Stimulated activated CD4-positive, alpha-beta T cell treated with anti-CD3 and anti-CD28 coated beads, TNF-alpha, amount 100 ng/mL, for 48 hours (primary cell): ENCODE measurements around the gene LKAAEAR1.
"Not testable (repeated sequence)": the region's sequence is repeated elsewhere in the genome, so short reads cannot be mapped to it uniquely, and the experiment has no call there.

ENCODE experiments used
- DNase-seq, 3 donors: peaks; one replicate each; pipeline ENCODE4 v3.0.0-alpha.2; 2020; ENCODE audit warnings: low read depth in 3 of 3

LKAAEAR1 gene, protein sequence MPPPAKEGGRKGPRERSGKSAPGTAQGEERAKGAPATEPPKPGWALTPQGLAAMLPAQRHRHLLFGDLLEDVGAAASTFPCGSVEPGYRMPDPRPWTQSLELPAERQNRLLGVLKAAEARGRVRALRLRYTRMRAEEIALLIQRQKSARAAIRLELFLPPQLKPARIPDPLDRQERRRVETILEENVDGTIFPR

DNA sequence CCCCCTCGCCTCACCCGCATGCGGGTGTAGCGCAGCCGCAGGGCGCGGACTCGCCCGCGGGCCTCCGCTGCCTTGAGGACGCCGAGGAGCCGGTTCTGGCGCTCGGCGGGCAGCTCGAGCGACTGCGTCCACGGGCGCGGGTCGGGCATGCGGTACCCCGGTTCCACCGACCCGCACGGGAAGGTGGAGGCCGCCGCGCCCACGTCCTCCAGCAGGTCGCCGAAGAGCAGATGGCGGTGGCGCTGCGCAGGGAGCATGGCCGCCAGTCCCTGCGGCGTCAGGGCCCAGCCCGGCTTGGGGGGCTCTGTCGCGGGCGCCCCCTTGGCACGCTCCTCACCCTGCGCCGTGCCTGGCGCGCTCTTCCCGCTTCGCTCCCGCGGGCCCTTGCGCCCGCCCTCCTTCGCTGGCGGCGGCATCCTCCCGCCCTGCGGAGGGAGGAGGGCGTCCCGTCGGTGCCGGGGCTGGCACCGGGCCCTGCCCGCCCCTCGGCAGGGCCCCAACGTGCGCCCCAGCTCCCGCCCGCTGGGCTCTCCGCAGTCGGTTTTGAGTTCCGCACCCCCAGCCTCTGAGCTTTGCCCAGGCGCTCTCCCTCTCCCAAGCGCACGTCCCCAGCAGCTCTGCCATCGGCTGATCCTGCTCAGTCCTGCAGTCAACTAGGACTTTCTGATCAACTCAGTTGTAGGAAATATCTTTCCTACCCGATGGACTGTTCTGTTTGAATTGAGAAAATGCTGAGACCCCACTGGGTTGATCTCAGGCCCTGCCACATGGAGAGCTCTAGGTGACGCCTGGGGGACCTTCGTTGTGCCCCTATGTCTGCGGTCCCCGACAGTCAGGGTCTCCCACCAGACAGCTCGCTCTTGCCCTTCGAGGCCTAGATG, at the start of gene LKAAEAR1:
Gene LKAAEAR1 (minus strand): TSS at position 595 of the 881 bp plus-strand sequence. CDS start 179 bp downstream, at position 416.
- DNase-seq: no peak

DNA sequence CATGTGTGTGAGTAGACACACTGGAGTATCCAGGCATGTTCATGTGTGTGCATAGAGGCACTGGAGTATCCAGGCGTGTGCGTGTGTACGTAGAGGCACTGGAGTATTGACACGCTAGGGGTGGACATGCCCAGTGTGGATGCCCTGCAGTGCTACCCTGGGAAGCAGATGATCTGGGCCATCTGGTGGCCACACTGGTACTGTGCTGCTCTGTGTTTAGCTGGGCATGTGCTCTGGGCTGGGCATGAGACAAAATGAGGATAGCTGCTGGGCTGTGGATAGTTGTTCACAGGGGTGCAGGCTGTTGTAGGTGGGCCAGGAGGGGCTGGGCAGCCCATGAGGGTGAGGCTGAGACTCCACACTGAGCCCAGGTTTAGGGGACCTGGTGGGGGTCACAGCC, 47.2 kb upstream of the LKAAEAR1 start:
- DNase-seq: no peak

DNA sequence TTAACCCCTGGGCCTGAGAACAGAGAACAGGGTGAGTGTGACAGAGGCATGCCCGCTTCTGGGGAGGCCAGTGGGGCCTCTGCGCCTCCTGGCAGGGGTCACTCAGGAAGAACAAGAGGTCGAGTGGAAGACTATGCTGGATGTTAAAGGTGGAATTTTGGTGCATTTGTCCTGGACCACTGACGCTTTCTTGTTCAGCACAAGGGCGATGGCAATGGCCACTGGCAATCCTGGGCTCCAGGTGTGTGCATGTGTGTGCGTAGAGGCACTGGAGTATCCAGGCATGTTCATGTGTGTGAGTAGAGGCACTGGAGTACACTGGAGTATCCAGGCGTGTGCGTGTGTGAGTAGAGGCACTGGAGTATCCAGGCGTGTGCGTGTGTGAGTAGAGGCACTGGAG, 46.7 kb upstream of the LKAAEAR1 start:
- no peak for DNase-seq

DNA sequence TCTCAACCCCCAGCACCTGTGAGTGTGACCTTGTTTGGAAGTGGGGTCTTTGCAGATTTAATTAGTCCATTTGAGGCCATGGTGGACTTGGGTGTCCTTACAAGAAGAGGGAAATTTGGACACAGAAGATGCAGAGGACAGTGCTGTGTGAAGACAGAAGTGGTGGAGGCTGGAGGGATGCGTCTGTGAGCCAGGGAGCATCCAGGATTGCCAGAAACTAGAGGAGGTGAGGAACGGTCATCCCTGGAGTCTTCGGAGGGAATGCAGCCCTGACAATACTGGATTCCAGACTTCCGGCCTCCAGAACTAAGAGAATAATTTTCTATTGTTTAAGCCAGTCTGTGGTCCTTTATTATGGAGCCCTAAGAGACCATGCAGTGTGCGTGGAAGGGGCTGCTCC, 46.1 kb upstream of the LKAAEAR1 start:
- no peak for DNase-seq

DNA sequence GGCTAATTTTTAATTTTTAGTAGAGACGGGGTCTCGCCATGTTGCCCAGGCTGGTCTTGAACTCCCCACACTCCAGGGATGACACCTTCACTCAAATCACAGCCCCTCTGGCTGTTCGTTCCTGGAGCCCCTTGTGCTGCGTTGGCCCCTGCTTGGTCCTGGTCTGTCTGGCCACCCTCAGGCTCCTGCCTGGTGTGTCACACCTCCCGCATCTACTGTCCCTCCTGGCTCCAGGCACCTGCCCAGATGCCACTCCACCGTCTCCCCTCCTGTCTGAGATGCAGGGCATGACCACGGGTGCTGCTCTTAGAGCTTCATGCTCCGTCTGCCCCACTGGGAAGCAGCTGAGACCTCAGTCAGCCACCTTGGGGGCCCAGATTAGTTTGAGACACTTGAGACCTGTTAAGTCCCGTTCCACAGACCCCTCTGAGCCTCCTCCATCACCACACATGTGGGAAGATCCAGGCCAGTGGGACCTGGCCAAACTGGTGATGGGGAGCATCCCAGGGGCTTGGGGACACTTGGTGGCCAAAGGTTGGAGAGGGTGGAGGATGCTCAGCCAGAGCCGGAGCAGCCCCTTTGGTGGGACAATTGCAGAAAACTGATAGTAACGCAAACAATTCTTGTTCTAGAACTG, 45.1 kb upstream of the LKAAEAR1 start:
- no peak for DNase-seq

DNA sequence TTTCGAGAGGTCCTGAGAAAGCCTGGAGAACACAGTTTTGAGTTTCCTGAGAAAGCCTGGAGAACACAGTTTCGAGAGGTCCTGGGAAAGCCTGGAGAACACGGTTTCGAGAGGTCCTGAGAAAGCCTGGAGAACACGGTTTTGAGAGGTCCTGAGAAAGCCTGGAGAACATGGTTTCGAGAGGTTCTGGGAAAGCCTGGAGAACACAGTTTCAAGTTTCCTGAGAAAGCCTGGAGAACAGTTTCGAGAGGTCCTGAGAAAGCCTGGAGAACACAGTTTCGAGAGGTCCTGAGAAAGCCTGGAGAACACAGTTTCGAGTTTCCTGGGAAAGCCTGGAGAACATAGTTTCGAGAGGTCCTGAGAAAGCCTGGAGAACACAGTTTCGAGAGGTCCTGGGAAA, 39.3 kb upstream of the LKAAEAR1 start:
- not testable (repeated sequence) for DNase-seq

DNA sequence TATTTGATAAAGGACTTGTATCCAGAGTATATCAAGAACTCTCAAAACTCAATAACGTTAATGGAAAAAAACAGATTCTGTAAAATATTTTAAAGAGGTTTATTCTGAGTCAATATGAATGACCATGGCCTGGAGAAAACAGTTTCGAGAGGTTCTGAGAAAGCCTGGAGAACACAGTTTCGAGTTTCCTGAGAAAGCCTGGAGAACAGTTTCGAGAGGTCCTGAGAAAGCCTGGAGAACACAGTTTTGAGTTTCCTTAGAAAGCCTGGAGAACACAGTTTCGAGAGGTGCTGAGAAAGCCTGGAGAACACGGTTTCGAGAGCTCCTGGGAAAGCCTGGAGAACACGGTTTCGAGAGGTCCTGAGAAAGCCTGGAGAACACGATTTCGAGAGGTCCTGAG, 38.7 kb upstream of the LKAAEAR1 start:
- not testable (repeated sequence) for DNase-seq

DNA sequence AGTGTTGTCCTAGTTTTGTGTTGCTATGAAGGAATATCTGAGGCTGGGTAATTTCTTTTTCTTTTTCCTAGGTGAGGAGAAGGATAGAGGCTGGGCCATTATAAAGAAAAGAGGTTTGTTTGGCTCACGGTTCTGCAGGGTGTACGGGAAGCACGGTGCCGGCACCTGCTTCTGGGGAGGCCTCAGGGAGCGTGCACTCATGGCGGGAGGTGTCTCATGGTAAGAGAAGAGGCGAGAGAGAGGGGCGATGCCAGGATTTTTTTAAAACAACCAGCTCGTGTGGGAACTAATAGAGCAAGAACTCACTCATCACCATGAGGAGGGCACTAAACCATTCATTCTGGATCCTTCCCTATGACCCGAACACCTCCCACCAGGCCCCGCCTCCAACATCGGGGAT, 37.4 kb upstream of the LKAAEAR1 start:
- DNase-seq: no peak

DNA sequence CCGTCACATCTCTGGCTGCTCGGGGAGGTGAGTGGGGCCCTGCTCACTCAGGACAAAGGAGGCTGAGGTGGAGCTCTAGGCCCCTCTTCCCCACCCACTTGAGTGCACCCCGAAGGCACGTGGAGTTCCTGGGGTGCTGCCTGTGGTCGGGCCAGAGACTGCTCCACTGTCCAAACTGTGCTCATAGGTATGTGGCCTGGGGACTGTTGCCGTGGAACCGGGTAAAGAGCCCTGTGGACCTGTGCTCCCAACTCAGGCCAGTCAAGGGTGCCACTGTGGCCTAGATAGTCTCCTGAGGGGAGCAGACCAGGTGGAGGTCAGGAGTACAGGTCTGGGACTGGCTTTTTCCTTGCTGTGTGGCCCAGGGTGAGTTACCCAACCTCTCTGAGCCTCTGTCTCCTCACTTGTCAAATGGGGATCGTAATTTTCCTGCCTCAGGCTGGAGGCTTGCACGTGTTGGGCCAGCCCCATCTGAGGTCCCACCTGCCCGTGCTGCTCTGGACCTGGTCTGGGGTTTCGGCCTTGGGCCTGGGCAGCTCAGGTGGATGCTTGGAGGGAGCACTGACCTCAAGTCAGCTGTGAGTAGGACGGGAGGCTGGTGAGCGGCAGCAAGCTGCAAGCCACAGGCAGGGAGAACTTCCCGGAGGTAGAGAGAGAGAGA, 35.6 kb upstream of the LKAAEAR1 start:
- no peak for DNase-seq

DNA sequence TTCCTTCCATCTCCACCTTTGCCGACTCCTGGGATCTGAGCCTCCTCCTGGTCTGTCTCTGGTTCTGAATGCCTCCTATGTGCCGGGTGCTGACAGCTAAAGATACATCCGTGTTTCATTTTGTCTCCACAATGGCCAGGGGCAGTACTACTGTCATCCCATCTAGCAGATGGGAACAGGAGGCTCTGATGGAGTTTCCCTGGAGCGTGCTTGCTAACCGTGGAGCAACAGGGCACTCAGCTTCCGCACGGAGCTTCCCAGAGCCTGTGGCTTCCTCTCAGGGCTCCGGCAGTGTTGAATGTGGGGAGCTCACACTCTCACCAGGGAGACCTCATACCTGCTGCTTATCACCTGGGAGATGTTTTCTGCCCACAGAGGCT, 35.1 kb upstream of the LKAAEAR1 start:
- no peak for DNase-seq

DNA sequence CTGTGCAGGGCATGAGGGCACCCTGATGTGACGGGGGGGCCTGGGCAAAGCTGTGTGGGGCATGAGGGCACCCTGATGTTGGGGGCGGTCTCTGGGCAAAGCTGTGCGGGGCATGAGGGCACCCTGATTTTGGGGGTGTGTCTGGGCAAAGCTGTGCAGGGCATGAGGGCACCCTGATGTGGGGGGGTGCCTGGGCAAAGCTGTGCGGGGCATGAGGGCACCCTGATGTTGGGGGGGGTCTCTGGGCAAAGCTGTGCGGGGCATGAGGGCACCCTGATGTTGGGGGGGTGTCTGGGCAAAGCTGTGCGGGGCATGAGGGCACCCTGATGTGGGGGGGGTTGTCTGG, 33.2 kb upstream of the LKAAEAR1 start:
- DNase-seq: not testable (repeated sequence)

DNA sequence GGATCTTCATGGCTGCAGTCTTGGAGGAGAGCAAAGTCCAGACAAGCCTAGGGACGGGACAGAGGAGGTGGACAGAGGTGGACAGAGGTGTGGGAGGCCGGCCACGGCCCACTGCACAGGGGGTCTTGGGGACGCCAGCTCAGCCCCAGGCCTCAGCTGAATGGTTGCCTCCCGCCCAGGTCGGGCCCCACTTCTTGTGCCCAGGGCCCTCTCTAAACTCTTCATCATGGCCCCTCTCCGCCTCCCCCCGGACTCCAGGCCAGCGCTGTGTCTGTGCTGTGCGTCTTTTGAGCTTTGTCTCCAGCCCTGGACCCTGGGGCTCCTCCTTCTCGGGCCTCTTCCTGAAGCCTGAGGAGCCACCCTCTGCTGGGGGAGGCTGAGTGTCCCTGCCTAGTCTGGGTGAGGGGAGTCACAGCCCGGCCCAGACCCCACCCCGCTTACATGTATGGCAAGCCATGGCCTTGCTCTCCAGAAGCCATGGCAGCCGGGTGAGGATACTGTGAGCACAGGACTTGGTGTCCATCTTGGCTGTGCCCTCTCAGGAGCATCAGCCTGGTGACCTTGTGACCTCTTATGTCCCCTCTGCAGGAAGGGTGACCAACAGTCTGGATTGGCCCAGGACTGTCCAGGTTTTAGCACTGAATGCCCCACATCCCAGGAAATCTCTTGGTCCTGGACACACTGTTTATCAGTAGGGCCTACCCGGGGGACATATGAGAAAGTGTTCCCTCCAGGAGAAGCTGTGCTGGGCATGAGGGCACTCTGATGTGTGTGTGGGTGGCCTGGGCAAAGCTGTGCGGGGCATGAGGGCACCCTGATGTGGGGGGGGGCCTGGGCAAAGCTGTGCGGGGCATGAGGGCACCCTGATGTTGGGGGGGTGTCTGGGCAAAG, 32.6 kb upstream of the LKAAEAR1 start:
- no peak for DNase-seq

DNA sequence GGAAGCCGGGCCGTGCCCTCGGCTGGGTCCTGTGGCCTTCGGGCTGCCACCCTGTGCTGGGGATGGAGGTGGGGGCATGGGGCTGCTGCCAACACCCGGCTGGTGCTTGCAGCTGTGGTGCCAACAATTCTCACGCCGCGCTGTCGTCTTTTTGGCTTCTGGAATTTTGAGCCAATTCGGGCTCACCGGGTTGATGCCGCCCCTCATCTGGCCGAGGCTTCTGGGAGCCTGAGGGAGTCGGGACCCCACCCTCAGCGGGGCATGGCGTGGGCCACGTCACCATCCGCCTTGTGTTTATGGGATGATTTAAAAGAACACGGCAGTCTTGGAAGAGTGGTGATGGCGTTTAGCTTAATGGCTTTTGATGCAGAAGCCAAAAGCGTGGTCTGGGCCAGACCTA, 31.8 kb upstream of the LKAAEAR1 start:
- DNase-seq: no peak

DNA sequence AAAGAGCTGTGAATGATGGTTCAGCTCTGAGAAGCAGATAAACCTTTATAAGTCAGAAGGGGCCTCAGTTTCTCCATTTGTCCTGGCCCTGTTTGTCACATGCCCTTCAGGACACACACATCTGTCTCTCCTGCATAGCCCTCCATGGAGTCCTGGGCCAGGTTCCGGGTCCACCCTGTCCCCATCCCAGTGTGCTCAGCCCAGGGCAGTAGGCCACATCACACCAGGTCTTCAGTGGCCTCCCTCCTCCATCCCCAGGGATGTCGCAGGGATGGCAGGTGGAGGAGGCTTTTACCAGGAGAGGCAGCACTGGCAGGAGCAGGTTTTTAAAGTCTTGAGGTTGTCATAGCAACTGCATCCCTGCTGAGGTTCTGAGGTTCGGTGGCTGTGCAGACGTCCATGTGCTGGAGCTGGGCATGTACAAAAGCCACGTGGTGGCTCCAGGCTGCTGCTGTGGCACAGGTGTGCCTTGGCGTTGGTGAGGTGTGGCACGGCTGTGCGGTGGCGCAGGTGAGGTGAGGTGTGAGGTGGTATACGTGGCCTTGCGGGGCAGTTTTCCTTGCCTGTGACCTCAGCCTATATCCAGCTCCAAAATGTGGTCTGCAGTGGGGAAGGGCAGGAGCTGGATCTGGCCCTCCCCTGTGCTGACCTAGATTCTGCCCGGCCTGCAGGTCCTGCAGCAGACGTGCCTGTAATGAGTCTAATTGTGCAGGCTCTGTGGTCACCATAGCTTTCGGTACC, 31.1 kb upstream of the LKAAEAR1 start:
- no peak for DNase-seq

DNA sequence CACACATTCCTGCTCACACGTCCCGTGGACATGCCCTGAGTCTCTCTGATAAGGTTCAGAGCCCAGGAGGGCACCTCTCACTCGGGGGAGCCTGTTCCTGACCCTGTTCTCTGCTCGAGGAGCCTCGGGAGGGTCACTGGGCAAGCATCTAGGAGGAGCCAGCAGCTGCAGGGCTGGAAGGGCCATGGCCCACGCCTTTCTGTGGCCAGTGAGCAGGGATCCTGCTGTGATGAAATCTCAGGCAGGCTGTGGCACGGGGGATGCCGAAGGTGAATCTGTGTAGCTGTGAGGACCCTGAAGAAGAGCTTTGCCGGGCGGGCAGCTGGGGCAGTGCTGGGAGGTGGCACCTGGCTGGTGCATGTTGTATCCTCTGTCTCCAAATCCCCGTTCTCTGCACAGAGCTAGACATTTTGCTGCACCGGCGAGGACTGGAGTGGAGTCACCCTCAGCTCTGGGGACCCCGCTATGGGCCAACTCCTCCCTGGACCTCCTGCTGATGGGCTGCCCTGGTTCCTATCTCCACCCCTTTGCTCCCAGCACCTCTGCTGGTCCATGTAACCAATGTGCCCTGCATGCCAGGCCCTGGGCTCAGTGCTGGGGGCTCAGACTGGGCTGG, 30.3 kb upstream of the LKAAEAR1 start:
- no peak for DNase-seq

DNA sequence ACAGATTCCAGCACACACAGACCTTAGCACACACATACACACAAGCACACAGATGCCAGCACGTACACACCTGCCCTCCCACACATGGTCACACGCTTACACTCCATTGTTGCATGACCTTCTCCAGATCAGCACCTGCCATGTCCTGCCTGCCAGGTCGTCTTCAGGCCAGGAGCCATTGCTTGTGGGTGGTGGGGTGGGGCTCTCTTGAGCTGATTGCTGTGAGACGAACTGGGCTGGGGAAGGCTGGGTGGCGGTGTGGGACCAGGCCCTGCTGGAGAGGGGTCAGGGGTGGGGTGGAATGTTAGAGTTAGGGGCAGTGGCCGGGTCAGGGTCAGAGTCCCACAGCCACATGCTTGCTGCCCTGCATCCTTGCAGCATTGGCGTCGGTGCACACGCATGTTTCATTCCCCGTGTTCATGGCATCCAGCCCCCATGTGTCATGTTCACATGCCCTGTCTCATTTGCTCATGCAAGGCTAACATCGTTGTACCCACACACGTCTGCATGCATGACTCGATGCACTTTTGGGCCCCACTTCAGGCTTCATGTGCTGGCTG, 29.7 kb upstream of the LKAAEAR1 start:
- no peak for DNase-seq

DNA sequence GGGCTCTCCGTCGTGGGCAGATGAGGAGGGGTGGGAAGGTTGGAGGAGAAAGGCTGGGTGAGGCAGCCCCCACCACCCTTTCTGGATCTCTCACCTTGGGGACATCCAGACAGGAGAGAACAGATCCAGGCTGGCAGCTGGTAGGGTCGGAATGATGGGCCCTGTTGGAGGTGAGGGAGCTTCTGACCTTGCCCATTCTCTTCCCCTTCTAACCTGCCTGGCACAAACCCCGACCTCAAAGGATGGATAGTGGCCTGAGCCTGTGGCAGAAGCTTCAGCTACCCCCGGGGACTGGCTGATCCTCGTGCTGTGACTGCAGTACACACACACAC, 29.2 kb upstream of the LKAAEAR1 start:
- no peak for DNase-seq

DNA sequence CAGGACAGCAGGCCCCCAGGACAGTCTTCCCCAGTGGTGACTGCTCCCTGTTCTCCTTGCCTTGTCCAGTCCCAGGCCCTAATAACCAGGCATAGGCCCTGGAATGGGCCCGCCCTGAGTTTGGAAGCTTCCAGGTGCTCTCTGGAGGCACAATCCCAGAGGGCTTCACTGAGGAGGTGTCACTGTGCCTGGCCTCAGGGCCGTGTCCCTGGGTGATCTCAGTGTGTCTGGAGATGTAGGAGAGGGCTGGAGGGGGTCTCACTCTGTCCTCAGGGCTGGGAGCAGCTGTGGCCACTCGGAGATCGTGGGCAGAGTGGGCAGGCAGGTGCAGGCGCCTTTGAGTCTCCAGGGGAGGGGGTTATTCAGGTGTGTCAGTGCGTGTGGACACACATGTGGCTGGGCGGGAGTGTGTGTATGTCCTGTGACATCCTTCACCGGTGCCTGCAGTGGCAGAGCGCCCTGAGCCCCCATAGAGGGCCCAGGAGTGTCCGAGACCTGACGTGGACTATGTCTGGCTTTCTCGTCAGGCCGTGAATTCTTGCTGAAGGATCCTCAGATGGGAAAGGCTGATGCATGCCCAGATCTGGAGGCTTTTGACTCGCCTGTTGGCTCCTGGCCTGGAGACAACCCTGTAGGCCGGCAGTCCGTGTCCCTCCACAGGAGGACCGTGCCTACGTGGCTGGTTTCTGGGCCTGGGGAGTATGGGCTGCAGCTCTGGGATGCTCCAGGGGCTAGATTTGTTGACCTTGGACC, 28.7 kb upstream of the LKAAEAR1 start:
- no peak for DNase-seq
